Neural cell (in vitro differentiated cells): ENCODE measurements around the gene CD24. TPM values are rescaled to one million over a fixed set of nuclear protein-coding genes. Genes with fewer than 3 reads are reported as not detected.
"Not testable (repeated sequence)": the region's sequence is repeated elsewhere in the genome, so short reads cannot be mapped to it uniquely, and the experiment has no call there.

Source experiments
- H2AFZ ChIP-seq: fragments of 200-600, 300-800 bp; sonication (generic), shearing (Covaris generic); 2 replicates; pipeline ENCODE4 v1.6.0; 2014; ENCODE audit warnings: low read depth, mild to moderate bottlenecking, antibody characterized with exemption, low read length, moderate library complexity
- H3F3A ChIP-seq: fragments of 200-600 bp; shearing (Covaris generic); 2 replicates; pipeline ENCODE4 v1.6.1; 2016; ENCODE audit warnings: mild to moderate bottlenecking, moderate library complexity, mixed read lengths, antibody characterized with exemption, low read length; ENCODE audit not compliant: insufficient read depth, poor library complexity, severe bottlenecking
- H3K27ac ChIP-seq: fragments of 200-600, 300-800 bp; sonication (generic), shearing (Covaris generic); 2 replicates; pipeline ENCODE4 v1.5.1; 2014; ENCODE audit warnings: mild to moderate bottlenecking, low read length, moderate library complexity
- H3K27me3 ChIP-seq: fragments of 300-800, 200-600 bp; sonication (generic), shearing (Covaris generic); 2 replicates; pipeline ENCODE4 v1.6.0; 2014; ENCODE audit warnings: mild to moderate bottlenecking, low read depth, low read length, moderate library complexity; ENCODE audit not compliant: insufficient read depth
- H3K36me3 ChIP-seq: fragments of 300-800, 200-600 bp; sonication (generic), shearing (Covaris generic); 2 replicates; pipeline ENCODE4 v1.5.1; 2014; ENCODE audit warnings: mild to moderate bottlenecking, antibody characterized with exemption, low read length, moderate library complexity; ENCODE audit not compliant: insufficient read depth
- H3K4me2 ChIP-seq: fragments of 300-800, 200-600 bp; sonication (generic), shearing (Covaris generic); 2 replicates; pipeline ENCODE4 v1.6.0; 2014; ENCODE audit warnings: mild to moderate bottlenecking, low read length
- H3K4me3 ChIP-seq: fragments of 300-800, 200-600 bp; sonication (generic), shearing (Covaris generic); 2 replicates; pipeline ENCODE4 v1.5.1; 2014; ENCODE audit warnings: mild to moderate bottlenecking, low read length, moderate library complexity
- H3K79me2 ChIP-seq: fragments of 200-600 bp; shearing (Covaris generic); replicated peaks from 2 replicates; pipeline ENCODE4 v1.6.0; 2014; ENCODE audit warnings: mild to moderate bottlenecking, low read length, moderate library complexity; ENCODE audit not compliant: insufficient read depth
- H3K9ac ChIP-seq: fragments of 300-800, 200-600 bp; sonication (generic), shearing (Covaris generic); 2 replicates; pipeline ENCODE4 v1.6.1; 2016; ENCODE audit warnings: mild to moderate bottlenecking, low read length, mixed read lengths
- H3K9me2 ChIP-seq: fragments of 200-600 bp; shearing (Covaris generic); 2 replicates; pipeline ENCODE4 v1.6.1; 2016; ENCODE audit warnings: mild to moderate bottlenecking, low read length, mixed read lengths; ENCODE audit not compliant: insufficient read depth
- H3K9me3 ChIP-seq: fragments of 200-600, 300-800 bp; sonication (generic), shearing (Covaris generic); 2 replicates; pipeline ENCODE4 v1.6.1; 2016; ENCODE audit warnings: mild to moderate bottlenecking, mixed run types, low read length, moderate library complexity, mixed read lengths
- H4K20me1 ChIP-seq: fragments of 200-600 bp; shearing (Covaris generic); 2 replicates; pipeline ENCODE4 v1.6.1; 2016; ENCODE audit warnings: mild to moderate bottlenecking, mixed run types; ENCODE audit not compliant: insufficient read depth
- EP300 ChIP-seq: fragments of 450-650 bp; conservative IDR thresholded peaks from 2 replicates; pipeline ENCODE4 v1.6.1; 2014; ENCODE audit warnings: antibody characterized with exemption, mild to moderate bottlenecking, moderate library complexity; ENCODE audit not compliant: poor library complexity, severe bottlenecking
- EZH2 ChIP-seq: fragments of 200-600, 300-800 bp; shearing (Covaris generic), sonication (generic); IDR thresholded peaks from 2 replicates; pipeline ENCODE4 v1.6.1; 2014; ENCODE audit warnings: antibody characterized with exemption, low read length, borderline replicate concordance, mild to moderate bottlenecking; ENCODE audit not compliant: insufficient read depth, poor library complexity, severe bottlenecking
- MXI1 ChIP-seq: fragments of 450-650 bp; conservative IDR thresholded peaks from 2 replicates; pipeline ENCODE4 v1.6.1; 2014; ENCODE audit warnings: antibody characterized with exemption, mild to moderate bottlenecking; ENCODE audit not compliant: poor library complexity, severe bottlenecking
- POLR2AphosphoS5 ChIP-seq: IDR thresholded peaks from 2 replicates; pipeline ENCODE4 v1.6.1; 2012
- RAD21 ChIP-seq: fragments of 450-650 bp; conservative IDR thresholded peaks from 2 replicates; pipeline ENCODE4 v1.6.1; 2014; ENCODE audit warnings: antibody characterized with exemption, mild to moderate bottlenecking, moderate library complexity
- SMC3 ChIP-seq: fragments of 450-650 bp; conservative IDR thresholded peaks from 2 replicates; pipeline ENCODE4 v1.6.1; 2014; ENCODE audit warnings: antibody characterized with exemption, mild to moderate bottlenecking, moderate library complexity; ENCODE audit not compliant: poor library complexity
- TAF1 ChIP-seq: IDR thresholded peaks from 2 replicates; pipeline ENCODE4 v1.6.1; 2012; ENCODE audit warnings: low read depth
- polyA plus RNA-seq: library from polyadenylated mRNA; depleted of rRNA; stranded (reverse); fragments of >200 nt; gene quantifications from 2 replicates; pipeline ENCODE4 v1.2.3, GENCODE V29; 2014
- TF ChIP-seq, protein P1 (sequence below): fragments of 450-650 bp; IDR thresholded peaks from 2 replicates; pipeline ENCODE4 v1.5.1; 2014; ENCODE audit warnings: antibody characterized with exemption, mild to moderate bottlenecking, moderate library complexity; ENCODE audit not compliant: poor library complexity, severe bottlenecking
- TF ChIP-seq, protein P2 (sequence below): IDR thresholded peaks from 2 replicates; pipeline ENCODE4 v1.6.1; 2012; ENCODE audit warnings: borderline replicate concordance

CD24 gene
- polyA plus RNA-seq, 1 donor from 2014 or later, result 2,264 TPM

DNA sequence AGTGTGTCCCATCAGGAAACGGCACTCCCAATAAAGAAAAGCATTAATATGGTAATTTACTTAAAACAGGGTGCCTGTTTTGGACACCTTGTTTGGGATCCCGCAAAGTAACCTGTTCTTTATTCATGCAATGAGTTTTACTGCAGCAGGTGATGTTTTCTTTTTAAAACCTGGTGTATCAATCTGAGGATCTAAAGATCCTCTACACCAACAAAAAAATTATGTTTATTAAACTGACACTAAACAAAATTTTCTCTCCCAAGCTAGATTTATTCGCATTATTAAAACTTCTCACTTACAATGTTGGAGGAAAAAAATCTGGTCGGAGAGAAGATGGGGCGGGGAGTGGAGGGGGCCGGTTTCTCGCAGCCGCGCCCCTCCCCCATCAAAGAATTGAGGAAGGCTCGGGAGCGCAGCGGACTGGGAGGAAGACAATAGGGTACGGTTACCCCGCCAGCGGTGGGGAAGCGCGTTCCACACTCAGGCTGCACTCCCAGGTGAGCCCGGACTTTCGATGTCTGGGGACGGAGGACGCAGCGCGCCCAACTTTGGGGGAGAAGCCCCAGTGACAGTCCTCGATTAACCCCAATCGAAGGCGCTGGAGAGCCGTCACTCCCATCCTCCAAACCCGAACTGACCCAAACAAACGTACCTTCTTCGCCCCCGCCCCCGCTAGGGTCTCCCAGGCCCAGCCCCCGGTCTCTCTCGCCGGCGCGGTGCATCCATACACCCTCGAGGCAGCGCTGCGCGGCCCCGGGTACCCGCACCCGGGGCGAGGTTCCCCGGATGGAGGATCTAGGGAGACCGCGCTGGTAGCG is 1.3 kb downstream of the CD24 start:
- H3K27ac ChIP-seq, result peak overlapping the region; percentile 99
- peaks cover 5% of the 10 kb centered on the region for H4K20me1 ChIP-seq
- H3K27me3 ChIP-seq, result no peaks in the 10 kb centered on the region
- H3K9me3 ChIP-seq, result no peaks in the 10 kb centered on the region
- H3K9me2 ChIP-seq, result no peaks in the 10 kb centered on the region
- H2AFZ ChIP-seq, result peak overlapping the region; percentile 33
- H3K4me3 ChIP-seq, result peak overlapping the region; percentile 99
- H3K9ac ChIP-seq, result peak overlapping the region; percentile 100
- peaks cover 6% of the 10 kb centered on the region for H3K36me3 ChIP-seq
- peaks cover 8% of the 10 kb centered on the region for H3F3A ChIP-seq
- H3K4me2 ChIP-seq, result peak overlapping the region; percentile 96
- TF ChIP-seq, protein P1, sequence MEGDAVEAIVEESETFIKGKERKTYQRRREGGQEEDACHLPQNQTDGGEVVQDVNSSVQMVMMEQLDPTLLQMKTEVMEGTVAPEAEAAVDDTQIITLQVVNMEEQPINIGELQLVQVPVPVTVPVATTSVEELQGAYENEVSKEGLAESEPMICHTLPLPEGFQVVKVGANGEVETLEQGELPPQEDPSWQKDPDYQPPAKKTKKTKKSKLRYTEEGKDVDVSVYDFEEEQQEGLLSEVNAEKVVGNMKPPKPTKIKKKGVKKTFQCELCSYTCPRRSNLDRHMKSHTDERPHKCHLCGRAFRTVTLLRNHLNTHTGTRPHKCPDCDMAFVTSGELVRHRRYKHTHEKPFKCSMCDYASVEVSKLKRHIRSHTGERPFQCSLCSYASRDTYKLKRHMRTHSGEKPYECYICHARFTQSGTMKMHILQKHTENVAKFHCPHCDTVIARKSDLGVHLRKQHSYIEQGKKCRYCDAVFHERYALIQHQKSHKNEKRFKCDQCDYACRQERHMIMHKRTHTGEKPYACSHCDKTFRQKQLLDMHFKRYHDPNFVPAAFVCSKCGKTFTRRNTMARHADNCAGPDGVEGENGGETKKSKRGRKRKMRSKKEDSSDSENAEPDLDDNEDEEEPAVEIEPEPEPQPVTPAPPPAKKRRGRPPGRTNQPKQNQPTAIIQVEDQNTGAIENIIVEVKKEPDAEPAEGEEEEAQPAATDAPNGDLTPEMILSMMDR, result no peak
- TF ChIP-seq, protein P2, sequence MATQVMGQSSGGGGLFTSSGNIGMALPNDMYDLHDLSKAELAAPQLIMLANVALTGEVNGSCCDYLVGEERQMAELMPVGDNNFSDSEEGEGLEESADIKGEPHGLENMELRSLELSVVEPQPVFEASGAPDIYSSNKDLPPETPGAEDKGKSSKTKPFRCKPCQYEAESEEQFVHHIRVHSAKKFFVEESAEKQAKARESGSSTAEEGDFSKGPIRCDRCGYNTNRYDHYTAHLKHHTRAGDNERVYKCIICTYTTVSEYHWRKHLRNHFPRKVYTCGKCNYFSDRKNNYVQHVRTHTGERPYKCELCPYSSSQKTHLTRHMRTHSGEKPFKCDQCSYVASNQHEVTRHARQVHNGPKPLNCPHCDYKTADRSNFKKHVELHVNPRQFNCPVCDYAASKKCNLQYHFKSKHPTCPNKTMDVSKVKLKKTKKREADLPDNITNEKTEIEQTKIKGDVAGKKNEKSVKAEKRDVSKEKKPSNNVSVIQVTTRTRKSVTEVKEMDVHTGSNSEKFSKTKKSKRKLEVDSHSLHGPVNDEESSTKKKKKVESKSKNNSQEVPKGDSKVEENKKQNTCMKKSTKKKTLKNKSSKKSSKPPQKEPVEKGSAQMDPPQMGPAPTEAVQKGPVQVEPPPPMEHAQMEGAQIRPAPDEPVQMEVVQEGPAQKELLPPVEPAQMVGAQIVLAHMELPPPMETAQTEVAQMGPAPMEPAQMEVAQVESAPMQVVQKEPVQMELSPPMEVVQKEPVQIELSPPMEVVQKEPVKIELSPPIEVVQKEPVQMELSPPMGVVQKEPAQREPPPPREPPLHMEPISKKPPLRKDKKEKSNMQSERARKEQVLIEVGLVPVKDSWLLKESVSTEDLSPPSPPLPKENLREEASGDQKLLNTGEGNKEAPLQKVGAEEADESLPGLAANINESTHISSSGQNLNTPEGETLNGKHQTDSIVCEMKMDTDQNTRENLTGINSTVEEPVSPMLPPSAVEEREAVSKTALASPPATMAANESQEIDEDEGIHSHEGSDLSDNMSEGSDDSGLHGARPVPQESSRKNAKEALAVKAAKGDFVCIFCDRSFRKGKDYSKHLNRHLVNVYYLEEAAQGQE, result peak; percentile 70
- TF ChIP-seq POLR2AphosphoS5 (peak; percentile 70), TAF1 (peak; percentile 66), RAD21 (peak; percentile 14)
- H3K79me2 ChIP-seq, result peaks cover 53% of the 10 kb centered on the region

DNA sequence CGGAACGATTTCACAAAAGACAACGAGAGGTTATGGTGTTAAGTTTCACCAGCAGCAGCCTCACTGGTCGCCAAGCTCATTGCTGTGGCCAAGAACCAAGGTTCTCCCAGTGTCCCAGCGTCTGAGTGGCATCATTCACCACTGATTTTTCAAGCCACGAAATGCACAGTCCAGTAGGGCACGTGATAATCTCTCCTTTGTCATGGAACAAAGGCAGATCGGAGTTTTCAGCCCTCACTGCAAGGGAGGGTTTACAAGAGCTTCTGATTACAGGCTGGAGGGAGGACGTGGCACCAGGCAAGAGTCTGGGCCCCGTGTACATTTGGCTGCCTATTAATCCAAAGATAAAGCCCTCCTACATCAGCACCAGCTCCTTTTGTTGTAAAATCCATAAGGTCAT is 2.0 kb downstream of the CD24 start:
- TF ChIP-seq POLR2AphosphoS5, result peak; percentile 83
- TF ChIP-seq, protein P1, result no peak
- no peak for TF ChIP-seq RAD21
- TF ChIP-seq EP300, result peak; percentile 29
- peak; percentile 62 for TF ChIP-seq TAF1
- TF ChIP-seq MXI1, result peak; percentile 65
- TF ChIP-seq, protein P2, result peak; percentile 37
- TF ChIP-seq SMC3, result peak; percentile 32
- no peak for TF ChIP-seq EZH2
- H3K9me2 ChIP-seq, result no peaks in the 10 kb centered on the region
- H2AFZ ChIP-seq, result no peak overlapping the region
- H3K27ac ChIP-seq, result peak overlapping the region; percentile 99
- H3K79me2 ChIP-seq, result peaks cover 57% of the 10 kb centered on the region
- peak overlapping the region; percentile 96 for H3K4me2 ChIP-seq
- H3K36me3 ChIP-seq, result peaks cover 6% of the 10 kb centered on the region
- H3F3A ChIP-seq, result peaks cover 8% of the 10 kb centered on the region
- H3K4me3 ChIP-seq, result peak overlapping the region; percentile 99
- H3K9ac ChIP-seq, result peak overlapping the region; percentile 100
- H3K9me3 ChIP-seq, result no peaks in the 10 kb centered on the region
- peaks cover 5% of the 10 kb centered on the region for H4K20me1 ChIP-seq
- H3K27me3 ChIP-seq, result no peaks in the 10 kb centered on the region

DNA sequence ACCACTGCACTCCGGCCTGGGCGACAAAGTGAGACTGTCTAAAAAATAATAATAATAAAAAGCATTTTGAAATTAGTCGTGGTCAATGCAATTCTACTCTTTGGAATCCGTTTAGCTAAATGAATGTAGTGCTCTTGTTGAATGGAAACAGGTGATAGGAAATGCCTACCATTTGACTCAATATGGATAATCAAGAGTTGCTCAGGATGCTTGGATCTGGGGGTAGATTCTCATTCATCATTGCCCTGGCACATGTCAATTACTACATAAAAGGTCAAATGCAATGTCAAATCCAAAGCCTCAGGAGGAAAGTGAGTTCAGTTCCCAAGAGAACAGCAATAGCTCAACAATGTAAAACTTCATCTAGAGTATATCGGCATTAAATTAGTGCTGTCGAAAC is 3.8 kb downstream of the CD24 start:
- not testable (repeated sequence) for H3K9ac ChIP-seq, H4K20me1 ChIP-seq, H3K36me3 ChIP-seq, H3K9me2 ChIP-seq, H3K9me3 ChIP-seq, H3K4me2 ChIP-seq, H3F3A ChIP-seq, H3K27me3 ChIP-seq, H3K27ac ChIP-seq, H2AFZ ChIP-seq
- peaks cover 57% of the 10 kb centered on the region for H3K79me2 ChIP-seq
- peak overlapping the region; percentile 99 for H3K4me3 ChIP-seq
